ENCODE data around the gene ZNF716.
"Not testable (repeated sequence)": the region's sequence is repeated elsewhere in the genome, so short reads cannot be mapped to it uniquely, and the experiment has no call there.

The ZNF716 gene

GRCh38 chr7:57425969-57426628, 23.9 kb upstream of the ZNF716 start:
- no peak for DNase-seq (ENCODE audit: low read depth in 2 of 2)

- no peak for DNase-seq (ENCODE audit: low read depth in 2 of 2)
Observed at GRCh38 chr7:57426629-57427003, 23.4 kb upstream of the ZNF716 start.

GRCh38 chr7:57427146-57427545, 22.8 kb upstream of the ZNF716 start:
- DNase-seq (ENCODE audit: low read depth in 2 of 2) = no peak

- no peak for DNase-seq (ENCODE audit: low read depth in 2 of 2)
Observed at GRCh38 chr7:57427594-57427993, 22.4 kb upstream of the ZNF716 start.

DNA sequence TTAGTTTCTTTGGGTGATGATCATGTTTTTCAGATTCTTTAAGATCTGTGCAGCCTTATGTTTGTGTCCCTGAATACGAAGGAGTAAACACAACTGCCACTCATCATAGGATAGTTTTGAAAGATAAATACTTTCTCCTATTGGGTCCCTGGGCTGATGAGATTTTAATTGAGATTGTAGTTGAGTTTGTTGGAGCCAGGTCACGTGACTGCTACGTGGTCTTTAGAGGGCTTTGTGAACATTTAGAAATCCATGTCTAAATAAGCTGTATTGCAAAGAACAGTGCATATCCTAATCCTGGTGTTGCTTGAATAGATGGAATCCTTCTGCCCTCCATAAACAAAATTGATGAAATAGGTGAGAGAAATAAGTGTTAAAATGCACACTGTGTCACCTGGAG, 17.4 kb upstream of the ZNF716 start:
- DNase-seq (ENCODE audit: low read depth in 2 of 2) = no peak

DNA sequence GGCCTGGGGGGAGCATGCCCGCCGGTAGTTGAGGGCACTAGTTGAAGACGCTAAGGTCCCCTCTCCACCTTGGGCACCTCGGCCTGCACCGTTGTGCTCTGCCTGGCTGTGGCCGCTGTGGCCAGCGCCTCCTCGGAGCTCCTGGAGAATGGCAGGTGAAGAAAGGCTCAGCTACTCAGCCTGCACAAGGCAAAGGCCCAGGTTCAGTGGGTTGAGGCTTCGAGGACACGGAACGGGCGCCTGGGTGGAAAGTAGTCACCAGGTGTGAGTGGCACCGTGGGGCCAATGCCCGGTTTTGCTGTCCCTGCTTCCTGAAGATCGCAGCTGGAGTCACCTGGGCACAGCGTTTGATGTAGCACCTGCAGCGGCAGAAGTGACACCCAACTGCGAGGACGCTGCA, 12.4 kb upstream of the ZNF716 start:
- no peak for DNase-seq (ENCODE audit: low read depth in 2 of 2)

- DNase-seq (ENCODE audit: low read depth in 2 of 2) = no peak
Observed at GRCh38 chr7:57438244-57438643, 11.7 kb upstream of the ZNF716 start.

DNA sequence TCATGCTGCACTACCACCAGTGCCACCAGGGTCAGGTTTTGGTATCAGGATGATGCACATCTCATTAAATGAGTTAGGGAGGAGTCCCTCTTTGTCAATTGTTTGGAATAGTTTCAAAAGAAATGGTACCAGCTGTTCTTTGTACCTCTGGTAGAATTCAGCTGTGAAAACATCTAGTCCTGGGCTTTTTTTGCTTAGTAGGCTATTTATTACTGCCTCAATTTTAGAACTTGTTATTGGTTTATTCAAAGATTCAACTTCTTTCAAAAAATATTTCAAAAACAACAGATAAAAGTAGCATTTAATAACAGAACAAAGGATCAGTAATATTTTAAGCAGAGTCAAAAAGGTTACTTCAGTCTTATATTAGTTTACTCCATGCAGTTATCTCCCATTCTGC, 6.4 kb upstream of the ZNF716 start:
- DNase-seq (ENCODE audit: low read depth in 2 of 2) = no peak

DNA sequence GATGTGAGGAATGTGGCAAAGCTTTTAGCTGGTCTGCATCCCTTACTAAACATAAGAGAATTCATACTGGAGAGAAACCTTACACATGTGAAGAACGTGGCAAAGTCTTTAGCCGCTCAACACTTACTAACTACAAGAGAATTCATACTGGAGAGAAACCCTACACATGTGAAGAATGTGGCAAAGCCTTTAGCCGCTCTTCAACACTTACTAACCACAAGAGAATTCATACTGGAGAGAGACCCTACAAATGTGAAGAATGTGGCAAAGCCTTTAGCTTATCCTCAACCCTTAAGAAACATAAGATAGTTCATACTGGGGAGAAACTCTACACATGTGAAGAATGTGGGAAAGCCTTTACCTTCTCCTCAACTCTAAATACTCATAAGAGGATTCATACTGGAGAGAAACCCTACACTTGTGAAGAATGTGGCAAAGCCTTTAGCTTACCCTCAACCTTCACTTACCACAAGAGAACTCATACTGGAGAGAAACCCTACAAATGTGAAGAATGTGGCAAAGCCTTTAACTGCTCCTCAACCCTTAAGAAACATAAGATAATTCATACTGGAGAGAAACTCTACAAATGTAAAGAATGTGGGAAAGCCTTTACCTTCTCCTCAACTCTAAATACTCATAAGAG, 19.3 kb downstream of the ZNF716 start:
- not testable (repeated sequence) for DNase-seq (ENCODE audit: low read depth in 2 of 2)

DNA sequence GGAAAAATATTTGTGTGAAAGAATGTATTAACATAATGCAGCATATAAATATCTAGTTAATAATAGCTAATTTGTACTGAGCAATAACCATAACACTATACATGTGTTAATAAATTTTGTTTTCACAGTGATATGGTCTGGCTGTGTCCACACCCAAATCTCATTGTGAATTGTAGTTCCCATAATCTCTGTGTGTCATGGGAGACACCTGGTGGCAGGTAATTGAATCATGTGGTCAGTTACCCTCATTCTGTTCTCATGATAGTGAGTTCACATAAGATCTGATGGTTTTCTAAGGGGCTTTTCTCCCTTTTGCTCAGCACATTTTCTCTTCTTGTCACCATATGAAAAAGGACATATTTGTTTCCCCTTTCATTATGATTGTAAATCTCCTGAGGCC, 30.3 kb downstream of the ZNF716 start:
- DNase-seq (ENCODE audit: low read depth in 2 of 2) = not testable (repeated sequence)

GRCh38 chr7:57485022-57485421, 35.0 kb downstream of the ZNF716 start:
- not testable (repeated sequence) for DNase-seq (ENCODE audit: low read depth in 2 of 2)

- no peak for DNase-seq (ENCODE audit: low read depth in 2 of 2)
Observed at GRCh38 chr7:57487957-57488356, 38.0 kb downstream of the ZNF716 start.

DNA sequence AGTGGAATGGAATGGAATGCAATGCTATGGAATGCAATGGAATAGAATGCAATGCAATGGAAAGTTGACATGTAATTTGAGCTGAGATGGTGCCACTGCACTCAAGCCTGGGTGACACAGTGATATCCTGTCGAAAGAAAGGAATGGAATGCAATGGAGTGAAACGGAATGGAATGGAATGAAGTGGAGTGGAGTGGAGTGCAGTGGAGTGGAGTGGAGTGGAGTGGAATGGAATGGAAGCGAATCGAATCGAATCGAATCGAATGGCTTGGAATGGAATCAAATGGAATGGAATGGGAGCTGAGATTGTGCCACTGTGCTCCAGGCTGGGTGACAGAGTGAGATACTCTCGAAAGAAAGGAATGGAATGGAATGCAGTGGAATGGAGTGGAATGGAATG, 45.1 kb downstream of the ZNF716 start:
- not testable (repeated sequence) for DNase-seq (ENCODE audit: low read depth in 2 of 2)

DNA sequence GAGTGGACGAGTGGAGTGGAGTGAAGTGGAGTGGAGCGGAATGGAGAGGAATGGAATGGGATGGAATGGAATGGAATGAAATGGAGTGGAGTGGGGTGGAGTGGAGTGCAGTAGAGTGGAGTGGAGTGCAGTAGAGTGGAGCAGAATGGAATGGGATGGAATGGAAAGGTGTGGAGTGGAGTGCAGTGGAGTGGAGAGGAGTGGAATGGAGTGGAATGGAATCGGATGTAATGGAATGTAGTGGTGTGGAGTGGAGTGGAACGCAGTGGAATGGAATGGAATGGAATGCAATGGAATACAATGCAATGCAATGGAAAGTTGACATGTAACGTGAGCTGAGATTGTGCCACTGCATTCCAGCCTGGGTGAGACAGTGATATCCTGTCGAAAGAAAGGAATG, 46.4 kb downstream of the ZNF716 start:
- DNase-seq (ENCODE audit: low read depth in 2 of 2) = no peak

GRCh38 chr7:57505176-57505575, 55.2 kb downstream of the ZNF716 start:
- DNase-seq (ENCODE audit: low read depth in 2 of 2) = no peak

Data from stimulated activated CD8-positive, alpha-beta memory T cell treated with anti-CD3 and anti-CD28 coated beads, Interleukin-2, amount 100 ng/mL, for 1 hour (primary cell).